SJCRH30 (cell line): ENCODE measurements around the gene SAMD4A. TPM values are rescaled to one million over a fixed set of nuclear protein-coding genes. Genes with fewer than 3 reads are reported as not detected.

Experiments
- DNase-seq, 2 experiments: peaks; one replicate each; pipeline ENCODE4 v3.0.0-alpha.2; 2015 to 2020
- H3K27ac ChIP-seq: fragments of 250-450 bp; sonication (Bioruptor Pico); 2 replicates; pipeline ENCODE4 v1.5.1; 2020; ENCODE audit warnings: mild to moderate bottlenecking, moderate library complexity
- H3K27me3 ChIP-seq: fragments of 250-450 bp; sonication (Bioruptor Pico); 2 replicates; pipeline ENCODE4 v1.5.1; 2020; ENCODE audit warnings: mild to moderate bottlenecking, moderate library complexity
- H3K36me3 ChIP-seq: fragments of 250-450 bp; sonication (Bioruptor Pico); 2 replicates; pipeline ENCODE4 v1.5.1; 2020; ENCODE audit warnings: mild to moderate bottlenecking, moderate library complexity
- H3K4me1 ChIP-seq: fragments of 250-450 bp; sonication (Bioruptor Pico); 2 replicates; pipeline ENCODE4 v1.5.1; 2020; ENCODE audit warnings: mild to moderate bottlenecking, moderate library complexity
- H3K4me3 ChIP-seq: fragments of 250-450 bp; sonication (Bioruptor Pico); 2 replicates; pipeline ENCODE4 v1.5.1; 2020; ENCODE audit warnings: mild to moderate bottlenecking, moderate library complexity
- H3K9me3 ChIP-seq: fragments of 250-450 bp; sonication (Bioruptor Pico); replicated peaks from 2 replicates; pipeline ENCODE4 v1.5.1; 2020; ENCODE audit warnings: mild to moderate bottlenecking, moderate library complexity
- total RNA-seq: library from RNA; depleted of rRNA; stranded (reverse); fragments of >200 nt; shearing (Covaris generic); gene quantifications from 2 replicates; pipeline ENCODE4 v1.2.3, GENCODE V29; 2014

Gene SAMD4A
- total RNA-seq, 1 experiment from 2014 or later: 12.1 TPM

DNA sequence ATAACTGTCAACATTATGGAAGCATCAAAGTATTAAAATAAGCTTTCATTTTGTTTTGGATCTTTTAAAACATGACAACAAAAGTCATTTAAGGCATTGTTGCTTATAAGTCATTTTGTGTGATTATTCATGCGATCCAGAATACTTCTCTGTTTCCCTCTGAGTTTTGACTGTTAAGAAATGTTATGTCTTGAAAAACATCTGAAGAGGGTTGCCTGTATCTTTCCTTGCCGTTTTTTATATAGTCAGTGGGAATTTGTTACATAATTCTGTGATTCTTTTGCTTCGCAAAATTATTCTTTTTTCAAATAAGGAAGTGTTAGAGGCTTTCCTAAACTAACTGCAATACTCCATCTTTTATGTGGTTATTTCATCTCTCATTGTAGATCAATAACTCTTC is 78.7 kb downstream of the SAMD4A start:
- Histone ChIP-seq H3K4me3 (no peak overlapping the region), H3K27ac (no peak overlapping the region), H3K4me1 (peaks cover 26% of the 10 kb centered on the region), H3K9me3 (no peaks in the 10 kb centered on the region), H3K27me3 (no peaks in the 10 kb centered on the region), H3K36me3 (no peaks in the 10 kb centered on the region)
- DNase-seq: no peak

GRCh38 chr14:54646626-54647025 is 79.7 kb downstream of the SAMD4A start:
- DNase-seq: no peak
- peaks cover 35% of the 10 kb centered on the region for H3K4me1 ChIP-seq
- H3K27me3 ChIP-seq: no peaks in the 10 kb centered on the region
- no peak overlapping the region for H3K27ac ChIP-seq
- no peaks in the 10 kb centered on the region for H3K9me3 ChIP-seq
- no peak overlapping the region for H3K4me3 ChIP-seq
- H3K36me3 ChIP-seq: no peaks in the 10 kb centered on the region

GRCh38 chr14:54647378-54647777 is 80.5 kb downstream of the SAMD4A start:
- H3K4me1 ChIP-seq: peaks cover 40% of the 10 kb centered on the region
- no peaks in the 10 kb centered on the region for H3K27me3 ChIP-seq
- no peak overlapping the region for H3K27ac ChIP-seq
- no peaks in the 10 kb centered on the region for H3K36me3 ChIP-seq
- no peaks in the 10 kb centered on the region for H3K9me3 ChIP-seq
- H3K4me3 ChIP-seq: no peak overlapping the region
- DNase-seq: no peak

DNA sequence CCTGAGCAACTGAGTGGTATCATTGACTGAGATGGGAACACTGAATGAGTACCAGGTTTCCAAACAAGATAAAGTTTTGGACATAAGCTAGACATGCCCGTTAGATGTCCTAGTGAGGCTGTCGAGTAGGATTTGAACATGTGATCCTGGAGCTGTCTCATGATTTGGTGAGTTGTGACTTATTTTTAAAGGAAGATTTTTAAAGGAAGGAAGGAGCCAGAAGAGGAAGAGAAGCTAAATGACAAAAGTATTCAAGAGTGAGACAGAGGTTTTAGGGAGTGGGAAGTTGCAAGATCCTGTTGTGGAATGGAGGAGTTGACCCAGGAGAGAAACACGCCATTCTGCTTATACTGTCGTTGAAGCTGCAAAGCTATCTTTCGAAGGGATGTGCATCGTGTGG is 82.1 kb downstream of the SAMD4A start:
- Histone ChIP-seq H3K27me3 (no peaks in the 10 kb centered on the region), H3K4me3 (no peak overlapping the region), H3K27ac (no peak overlapping the region), H3K4me1 (peaks cover 33% of the 10 kb centered on the region), H3K9me3 (no peaks in the 10 kb centered on the region), H3K36me3 (no peaks in the 10 kb centered on the region)
- no peak for DNase-seq

DNA sequence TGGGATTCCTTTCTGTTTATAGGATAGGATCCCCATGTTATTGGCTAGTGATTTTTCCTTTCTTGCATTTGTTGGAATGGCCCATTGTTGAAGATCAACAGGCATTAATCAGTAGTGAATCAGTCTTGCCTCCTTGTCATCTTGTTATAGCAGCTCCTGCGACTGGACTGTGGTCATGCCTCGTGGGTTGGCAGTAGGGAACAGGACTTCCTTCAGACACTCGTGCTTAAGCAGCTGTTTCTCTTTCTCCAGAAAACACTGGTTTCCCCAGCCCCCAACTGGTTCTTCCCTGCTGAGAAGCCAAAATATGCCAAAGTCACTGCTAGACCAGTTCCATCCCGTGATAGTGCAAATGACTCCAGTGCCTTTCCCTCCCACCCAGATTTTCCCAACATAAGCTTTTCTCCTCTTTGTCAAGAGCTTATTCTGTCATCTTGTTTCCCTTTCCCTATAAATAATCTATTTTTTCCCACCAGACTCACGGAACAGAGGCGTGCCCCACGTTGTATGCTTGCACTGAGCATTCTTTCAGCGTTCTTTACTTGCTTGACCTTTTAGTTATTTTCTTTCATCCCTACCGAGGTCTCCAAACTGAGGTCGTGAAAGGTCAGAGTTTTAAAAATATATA is 83.5 kb downstream of the SAMD4A start:
- peak; percentile 63 to 69 for DNase-seq
- no peak overlapping the region for H3K4me3 ChIP-seq
- H3K27me3 ChIP-seq: no peaks in the 10 kb centered on the region
- no peaks in the 10 kb centered on the region for H3K9me3 ChIP-seq
- H3K4me1 ChIP-seq: peaks cover 43% of the 10 kb centered on the region
- peak overlapping the region; percentile 98 for H3K27ac ChIP-seq
- no peaks in the 10 kb centered on the region for H3K36me3 ChIP-seq

- H3K27me3 ChIP-seq: no peaks in the 10 kb centered on the region
- no peaks in the 10 kb centered on the region for H3K36me3 ChIP-seq
- no peak for DNase-seq
- H3K4me1 ChIP-seq: peaks cover 43% of the 10 kb centered on the region
- no peak overlapping the region for H3K4me3 ChIP-seq
- no peaks in the 10 kb centered on the region for H3K9me3 ChIP-seq
- peak overlapping the region; percentile 98 for H3K27ac ChIP-seq
These were observed 84.0 kb downstream of the SAMD4A start for GRCh38 chr14:54650959-54651351.

- Histone ChIP-seq H3K9me3 (no peaks in the 10 kb centered on the region), H3K4me3 (peak overlapping the region; percentile 57), H3K36me3 (no peaks in the 10 kb centered on the region), H3K4me1 (peaks cover 43% of the 10 kb centered on the region), H3K27me3 (no peaks in the 10 kb centered on the region), H3K27ac (peak overlapping the region; percentile 98)
- DNase-seq: no peak
These were observed 84.7 kb downstream of the SAMD4A start for GRCh38 chr14:54651649-54652048.

DNA sequence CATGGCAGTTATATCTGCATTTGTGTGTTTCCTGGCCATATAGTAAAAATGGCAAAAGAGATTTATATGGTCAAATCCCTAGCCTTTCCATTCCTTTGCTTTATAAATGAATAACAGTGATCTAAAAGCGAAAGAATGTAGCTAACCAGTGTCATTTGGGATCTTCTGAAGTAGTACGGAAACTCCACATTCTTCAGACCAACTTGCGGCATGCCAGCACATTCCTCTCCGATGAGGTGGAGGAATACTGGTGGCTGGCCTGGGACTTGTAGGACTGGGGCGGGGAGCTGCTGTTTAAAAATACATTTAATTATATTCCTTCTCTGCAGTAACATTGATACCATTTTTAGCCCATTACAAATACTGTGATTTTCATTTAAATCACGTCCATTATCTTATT is 85.3 kb downstream of the SAMD4A start:
- no peaks in the 10 kb centered on the region for H3K27me3 ChIP-seq
- H3K9me3 ChIP-seq: no peaks in the 10 kb centered on the region
- no peaks in the 10 kb centered on the region for H3K36me3 ChIP-seq
- H3K4me1 ChIP-seq: peaks cover 43% of the 10 kb centered on the region
- peak overlapping the region; percentile 57 for H3K4me3 ChIP-seq
- peak overlapping the region; percentile 98 for H3K27ac ChIP-seq
- DNase-seq: peak; percentile 91 to 92

DNA sequence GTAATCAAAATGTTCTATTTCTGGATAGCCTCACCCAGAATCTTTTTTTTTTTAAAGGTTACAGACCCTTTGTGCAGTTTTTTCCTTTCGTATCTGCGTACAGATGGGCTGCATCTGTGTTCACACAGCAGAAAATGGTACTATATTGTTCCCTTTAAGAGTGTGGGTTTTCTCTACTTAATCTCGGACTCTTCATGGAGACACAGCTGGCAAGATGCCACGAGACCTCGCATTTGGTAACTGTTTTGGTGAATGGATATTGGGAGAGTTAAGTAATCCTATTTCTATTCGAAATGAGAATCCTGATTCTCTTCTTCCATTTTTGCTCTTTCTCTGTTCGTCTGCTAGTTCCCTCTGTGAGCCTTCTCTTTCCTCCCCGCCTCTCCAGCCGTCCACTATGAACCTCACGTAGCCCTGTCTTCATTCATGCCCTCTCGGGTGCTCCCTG is 85.7 kb downstream of the SAMD4A start:
- Histone ChIP-seq H3K4me1 (peaks cover 43% of the 10 kb centered on the region), H3K27me3 (no peaks in the 10 kb centered on the region), H3K9me3 (no peaks in the 10 kb centered on the region), H3K36me3 (no peaks in the 10 kb centered on the region), H3K4me3 (peak overlapping the region; percentile 57), H3K27ac (peak overlapping the region; percentile 98)
- DNase-seq: peak; percentile 52 to 77

DNA sequence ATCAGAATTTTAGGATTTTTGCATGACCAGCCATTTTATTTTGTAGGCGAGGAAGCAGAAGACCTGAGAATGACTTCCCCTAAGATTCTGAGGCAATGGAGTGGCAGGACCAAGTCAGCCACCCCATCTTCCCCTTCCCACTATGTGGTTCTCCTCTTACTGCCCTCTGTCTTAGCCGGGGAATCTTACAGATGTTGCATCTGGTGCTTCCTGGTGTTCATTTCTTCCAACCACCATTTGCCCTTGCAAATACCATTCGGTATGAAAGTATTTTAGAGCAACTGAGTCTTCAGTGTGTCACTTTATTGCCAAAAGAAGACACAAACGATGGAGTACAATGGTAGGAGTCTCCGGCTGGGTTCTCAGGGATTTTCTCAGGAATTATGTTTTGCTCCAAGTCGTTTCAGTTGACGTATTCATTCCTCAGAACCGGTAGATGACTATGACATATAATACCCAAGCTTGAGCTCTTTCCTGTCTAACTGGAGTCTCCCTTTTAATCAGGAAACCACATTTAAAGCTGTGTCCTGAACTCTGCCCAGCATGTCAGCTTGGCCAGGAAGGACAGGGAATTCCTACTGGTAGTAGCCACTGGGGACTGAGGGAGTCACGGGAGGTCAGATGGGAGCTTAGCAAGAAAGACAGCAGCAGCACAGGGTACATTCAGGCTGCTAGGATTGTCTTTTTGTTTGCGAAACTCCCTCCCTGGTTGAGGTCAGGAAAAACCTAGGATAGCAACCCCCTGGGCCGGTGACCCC is 87.0 kb downstream of the SAMD4A start:
- H3K4me3 ChIP-seq: peak overlapping the region; percentile 57
- H3K27me3 ChIP-seq: no peaks in the 10 kb centered on the region
- H3K27ac ChIP-seq: peak overlapping the region; percentile 98
- peaks cover 43% of the 10 kb centered on the region for H3K4me1 ChIP-seq
- DNase-seq: peak; percentile 75 to 79
- no peaks in the 10 kb centered on the region for H3K36me3 ChIP-seq
- no peaks in the 10 kb centered on the region for H3K9me3 ChIP-seq

GRCh38 chr14:54654605-54655004 is 87.7 kb downstream of the SAMD4A start:
- no peaks in the 10 kb centered on the region for H3K27me3 ChIP-seq
- H3K4me3 ChIP-seq: peak overlapping the region; percentile 57
- no peak for DNase-seq
- H3K36me3 ChIP-seq: no peaks in the 10 kb centered on the region
- peak overlapping the region; percentile 98 for H3K27ac ChIP-seq
- no peaks in the 10 kb centered on the region for H3K9me3 ChIP-seq
- peaks cover 40% of the 10 kb centered on the region for H3K4me1 ChIP-seq

- H3K4me1 ChIP-seq: peaks cover 13% of the 10 kb centered on the region
- H3K36me3 ChIP-seq: no peaks in the 10 kb centered on the region
- no peak for DNase-seq
- H3K27ac ChIP-seq: no peak overlapping the region
- H3K27me3 ChIP-seq: no peaks in the 10 kb centered on the region
- no peak overlapping the region for H3K4me3 ChIP-seq
- H3K9me3 ChIP-seq: no peaks in the 10 kb centered on the region
These were observed 91.9 kb downstream of the SAMD4A start for GRCh38 chr14:54658836-54659235.

GRCh38 chr14:54659365-54659764 is 92.4 kb downstream of the SAMD4A start:
- no peaks in the 10 kb centered on the region for H3K9me3 ChIP-seq
- no peak overlapping the region for H3K27ac ChIP-seq
- peaks cover 12% of the 10 kb centered on the region for H3K4me1 ChIP-seq
- no peak overlapping the region for H3K4me3 ChIP-seq
- DNase-seq: no peak
- H3K27me3 ChIP-seq: no peaks in the 10 kb centered on the region
- no peaks in the 10 kb centered on the region for H3K36me3 ChIP-seq

- Histone ChIP-seq H3K36me3 (no peaks in the 10 kb centered on the region), H3K27me3 (no peaks in the 10 kb centered on the region), H3K27ac (no peak overlapping the region), H3K4me3 (no peak overlapping the region), H3K4me1 (peaks cover 18% of the 10 kb centered on the region), H3K9me3 (no peaks in the 10 kb centered on the region)
- no peak for DNase-seq
These were observed 93.7 kb downstream of the SAMD4A start for GRCh38 chr14:54660604-54661111.

- DNase-seq: no peak
- Histone ChIP-seq H3K36me3 (no peaks in the 10 kb centered on the region), H3K27me3 (no peaks in the 10 kb centered on the region)
These were observed 95.7 kb downstream of the SAMD4A start for GRCh38 chr14:54662491-54663133.

More at GRCh38 chr14:54662491-54663133, 95.7 kb downstream of the SAMD4A start:
- H3K9me3 ChIP-seq: no peaks in the 10 kb centered on the region
- H3K27ac ChIP-seq: no peak overlapping the region
- peaks cover 37% of the 10 kb centered on the region for H3K4me1 ChIP-seq
- H3K4me3 ChIP-seq: no peak overlapping the region
